Fibroblast of skin of right biceps (primary cell): ENCODE data around the gene TMEM45A.
"Not testable (repeated sequence)": the region's sequence is repeated elsewhere in the genome, so short reads cannot be mapped to it uniquely, and the experiment has no call there.

Source experiments
- DNase-seq: peaks from one replicate; pipeline ENCODE4 v3.0.0-alpha.2; 2013

TMEM45A gene

DNA sequence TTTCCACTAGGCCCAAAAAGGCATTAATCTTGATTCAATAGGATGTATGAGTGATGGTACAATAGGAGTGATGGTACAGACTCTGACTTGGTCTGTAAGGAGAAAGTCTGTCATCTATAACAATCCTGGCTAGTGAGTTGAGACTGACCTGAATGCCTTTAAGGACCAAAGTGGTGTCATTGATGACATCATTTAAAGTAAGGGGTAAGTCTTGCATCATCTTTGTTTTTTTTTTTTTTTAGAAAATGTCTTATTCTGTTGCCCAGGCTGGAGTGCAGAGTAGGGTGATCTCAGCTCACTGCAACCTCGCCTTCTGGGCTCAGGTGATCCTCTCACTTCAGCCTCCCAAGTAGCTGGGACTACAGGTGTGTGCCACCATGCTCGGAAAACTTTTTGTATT is 5.6 kb upstream of the TMEM45A start:
- no peak for DNase-seq

DNA sequence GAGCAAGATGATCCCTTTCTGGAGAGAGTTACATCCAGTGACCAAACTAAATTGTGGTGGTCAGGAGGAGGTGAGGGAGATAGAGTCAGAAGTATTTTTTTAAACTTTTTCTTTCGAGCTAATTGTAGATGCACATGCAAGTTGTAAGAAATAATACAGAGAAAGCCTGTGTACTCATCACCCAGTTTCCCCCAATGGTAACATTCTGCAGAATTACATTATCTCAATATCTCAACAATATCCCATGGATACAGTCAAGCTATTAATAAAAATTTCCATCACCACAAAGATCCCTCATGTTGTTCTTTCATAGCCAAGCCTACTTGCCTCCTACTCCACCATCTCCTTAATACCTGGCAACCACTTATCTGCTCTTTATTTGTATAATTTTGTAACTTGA is 3.3 kb upstream of the TMEM45A start:
- no peak for DNase-seq

DNA sequence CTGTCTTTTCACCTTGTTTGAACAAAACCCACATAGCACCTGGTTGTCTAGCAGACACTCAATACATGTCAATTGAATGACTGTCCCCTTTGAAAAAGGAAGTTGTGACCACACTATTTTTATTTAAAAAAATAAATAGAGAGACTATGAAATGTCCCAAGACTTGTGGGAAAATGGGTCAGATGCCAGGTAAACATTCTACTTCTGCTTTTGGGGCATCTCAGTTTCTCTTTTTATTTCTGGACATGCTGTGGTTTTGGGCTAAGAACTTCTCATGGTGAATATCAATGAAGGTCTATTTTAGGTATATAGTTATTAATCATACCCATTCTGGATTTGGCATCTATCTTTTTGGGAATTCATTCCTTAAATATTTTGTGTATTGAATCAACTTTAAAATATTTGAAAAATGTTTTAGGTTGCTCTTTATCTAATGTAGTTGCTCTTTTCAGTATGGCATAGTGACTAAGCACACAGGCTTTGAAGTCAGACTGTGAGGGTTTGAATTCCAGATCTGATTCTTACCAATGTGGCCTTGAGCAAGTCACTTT is 4.4 kb downstream of the TMEM45A start:
- DNase-seq: peak; percentile 91

DNA sequence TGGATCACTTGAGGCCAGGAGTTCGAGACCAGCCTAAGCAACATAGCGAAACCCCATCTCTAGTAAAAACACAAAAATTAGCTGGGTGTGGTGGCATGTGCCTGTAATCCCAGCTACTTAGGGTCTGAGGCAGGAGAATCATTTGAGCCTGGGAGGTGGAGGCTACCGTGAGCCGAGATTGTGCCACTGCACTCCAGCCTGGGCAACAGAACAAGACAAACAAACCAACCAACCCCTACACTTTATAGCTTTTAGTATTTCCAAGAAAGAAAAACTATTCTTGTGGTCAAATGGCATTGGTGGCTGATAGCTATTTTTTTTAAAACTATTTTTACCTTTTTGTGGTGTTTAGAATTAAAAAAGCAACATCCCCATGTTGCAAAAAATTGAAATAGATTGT is 7.2 kb downstream of the TMEM45A start:
- no peak for DNase-seq

DNA sequence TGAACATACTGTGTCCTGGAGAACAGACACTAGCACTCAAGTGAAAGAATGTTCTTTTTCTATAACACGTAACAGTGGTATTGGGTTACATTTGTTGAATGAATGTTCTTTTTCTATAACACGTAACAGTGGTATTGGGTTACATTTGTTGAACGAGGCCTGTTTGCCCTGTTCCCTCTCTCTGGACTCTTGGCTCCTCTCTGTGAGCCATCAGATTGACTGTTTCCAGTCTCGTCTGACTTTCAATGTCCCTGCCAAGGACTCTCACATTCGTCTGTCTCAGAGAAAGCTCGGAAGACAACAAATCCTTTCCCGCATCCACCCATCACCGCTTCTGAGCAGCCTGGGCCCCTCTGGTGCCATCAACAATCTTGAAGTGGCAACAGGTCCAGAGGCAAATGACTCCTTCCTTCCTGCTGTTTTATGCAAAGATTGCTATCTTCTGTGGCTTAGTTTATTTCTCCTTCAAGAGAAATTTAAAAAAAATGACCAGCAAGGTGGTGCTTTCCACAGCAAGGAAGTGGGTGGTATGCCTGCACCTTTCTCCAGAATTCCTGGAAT is 8.0 kb downstream of the TMEM45A start:
- no peak for DNase-seq

DNA sequence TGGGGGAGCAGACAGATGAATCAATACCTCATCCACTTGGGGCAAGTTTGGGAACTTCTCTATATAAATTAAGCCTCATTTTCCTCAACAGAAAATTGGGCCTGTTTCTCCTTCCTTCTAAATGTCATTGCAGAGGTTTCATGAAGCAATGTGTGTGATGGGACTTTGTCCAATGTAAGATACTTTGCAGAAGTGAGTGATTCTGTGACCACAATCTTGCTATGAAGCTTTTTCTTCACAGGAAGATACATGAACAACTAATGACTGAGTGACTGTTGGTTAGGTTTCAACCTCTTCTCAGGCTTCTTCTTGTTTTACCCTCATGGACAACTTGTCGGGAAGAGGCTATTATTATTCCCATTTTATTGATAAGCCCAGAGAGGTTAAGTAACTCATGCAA is 11.0 kb downstream of the TMEM45A start:
- DNase-seq: no peak

DNA sequence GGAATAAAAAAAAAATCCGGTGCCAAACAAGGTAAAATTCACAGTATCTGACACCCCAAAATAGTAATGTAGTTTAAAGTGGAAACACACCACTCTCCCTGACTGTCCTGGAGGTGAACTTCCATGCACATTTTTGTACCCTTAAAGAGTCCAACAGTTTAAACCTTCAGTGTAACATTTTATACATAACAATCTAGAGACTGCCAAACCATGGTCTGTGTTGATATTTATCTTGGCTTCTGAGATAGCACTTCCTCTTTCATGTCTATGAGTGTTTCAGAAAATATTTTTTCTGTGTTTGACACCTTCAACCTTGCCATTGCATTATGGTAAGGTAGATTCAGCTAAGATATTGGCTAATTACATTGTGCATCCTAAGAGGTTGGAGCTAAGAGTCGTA is 13.9 kb downstream of the TMEM45A start:
- peak; percentile 41 for DNase-seq

DNA sequence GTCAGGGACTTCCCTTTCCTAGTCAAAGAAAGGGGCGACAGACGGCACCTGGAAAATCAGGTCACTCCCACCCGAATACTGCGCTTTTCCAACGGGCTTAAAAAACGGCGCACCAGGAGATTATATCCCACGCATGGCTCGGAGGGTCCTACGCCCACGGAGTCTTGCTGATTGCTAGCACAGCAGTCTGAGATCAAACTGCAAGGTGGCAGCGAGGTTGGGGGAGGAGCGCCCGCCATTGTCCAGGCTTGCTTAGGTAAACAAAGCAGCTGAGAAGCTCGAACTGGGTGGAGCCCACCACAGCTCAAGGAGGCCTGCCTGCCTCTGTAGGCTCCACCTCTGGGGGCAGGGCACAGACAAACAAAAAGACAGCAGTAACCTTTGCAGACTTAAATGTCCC is 17.4 kb downstream of the TMEM45A start:
- DNase-seq: not testable (repeated sequence)

DNA sequence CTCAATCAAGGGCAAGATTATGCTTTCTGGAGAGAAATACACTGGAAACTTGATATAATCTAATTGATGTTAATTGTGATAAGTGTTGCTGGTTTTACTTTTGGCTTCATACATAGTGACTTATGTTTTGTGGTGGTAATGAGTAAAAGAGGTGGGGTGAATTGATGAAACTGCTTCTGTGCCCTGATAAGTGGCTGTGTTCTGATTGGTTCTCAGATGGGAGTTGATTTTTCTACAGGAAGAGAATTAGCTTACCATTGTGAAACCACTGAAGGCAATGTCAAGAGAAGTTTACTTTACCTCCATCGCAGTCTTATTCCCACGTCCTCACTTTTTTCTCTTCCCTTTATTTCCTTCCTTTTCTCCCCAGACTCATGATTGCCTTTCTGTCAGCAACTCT is 23.8 kb downstream of the TMEM45A start:
- peak; percentile 34 for DNase-seq

DNA sequence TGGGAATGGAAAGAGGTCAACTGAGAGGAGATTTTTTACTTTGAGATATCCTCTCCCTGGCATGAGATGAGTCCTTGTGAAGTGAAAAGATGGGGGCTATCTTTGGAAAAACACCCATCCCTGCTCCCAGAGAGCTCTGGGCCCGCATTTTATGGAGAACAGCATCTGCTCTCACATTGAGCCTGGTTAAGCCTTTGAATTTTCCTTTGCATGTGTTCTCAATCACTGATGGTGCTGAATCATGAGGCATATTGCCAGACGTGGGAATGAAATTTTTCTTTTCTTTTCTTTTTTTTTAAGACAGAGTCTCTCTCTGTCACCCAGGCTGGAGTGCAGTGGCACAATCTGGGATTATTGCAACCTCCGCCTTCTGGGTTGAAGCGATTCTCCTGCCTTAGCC is 24.4 kb downstream of the TMEM45A start:
- DNase-seq: peak; percentile 86

DNA sequence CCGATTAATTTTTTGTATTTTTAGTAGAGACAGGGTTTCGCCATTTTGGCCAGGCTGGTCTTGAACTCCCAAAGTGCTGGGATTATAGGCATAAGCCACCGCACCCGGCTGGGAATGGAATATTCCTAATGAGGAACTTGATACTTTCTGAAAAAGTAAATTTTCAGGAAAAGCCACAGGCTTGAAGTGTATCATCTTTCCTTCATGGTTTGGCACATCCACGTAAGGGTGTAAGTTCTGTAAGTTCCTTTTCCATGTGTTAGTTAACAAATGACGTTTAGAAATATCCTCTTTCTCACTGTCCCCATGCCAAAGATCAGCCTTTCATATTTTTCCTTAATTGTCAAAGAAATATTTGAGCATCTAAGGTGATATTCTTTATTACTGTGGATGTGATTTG is 24.9 kb downstream of the TMEM45A start:
- DNase-seq: no peak

DNA sequence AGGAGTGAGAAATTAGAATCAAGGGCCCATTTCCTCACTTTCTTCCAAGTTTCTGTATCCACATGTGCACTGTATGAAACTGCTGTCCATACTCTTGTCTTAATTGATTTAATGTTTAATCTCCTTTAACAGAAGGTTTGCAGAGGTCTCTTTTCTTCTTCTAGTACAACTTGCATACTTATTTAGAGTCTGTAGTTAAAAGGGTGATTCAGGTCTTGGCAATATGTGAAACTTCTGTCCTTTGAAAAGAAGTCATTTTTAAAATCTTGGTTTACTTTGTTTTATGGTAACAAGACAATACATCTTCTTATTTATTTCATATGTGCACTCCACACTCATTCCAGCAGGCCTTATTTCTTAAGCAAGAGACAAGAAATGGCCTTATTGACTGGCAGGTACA is 25.8 kb downstream of the TMEM45A start:
- no peak for DNase-seq

DNA sequence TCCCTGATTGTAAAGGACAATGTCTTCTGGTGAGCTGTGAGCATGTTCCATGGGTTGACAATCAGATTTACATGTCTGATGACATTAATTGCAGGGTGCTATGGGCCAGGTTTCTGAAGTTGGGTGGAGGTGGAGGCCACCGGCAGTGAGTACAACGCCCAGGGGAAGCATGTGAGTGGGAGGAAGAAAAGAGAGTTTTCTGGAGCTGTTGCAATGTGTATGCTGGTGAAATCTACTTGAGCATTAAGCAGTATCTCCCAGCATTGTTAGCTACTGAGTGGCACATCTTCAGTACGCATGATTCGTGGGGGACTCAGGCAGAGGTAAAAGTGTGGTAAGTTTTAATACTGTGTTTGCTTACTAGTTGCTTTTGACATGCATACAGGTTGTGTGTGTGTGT is 26.6 kb downstream of the TMEM45A start:
- no peak for DNase-seq

DNA sequence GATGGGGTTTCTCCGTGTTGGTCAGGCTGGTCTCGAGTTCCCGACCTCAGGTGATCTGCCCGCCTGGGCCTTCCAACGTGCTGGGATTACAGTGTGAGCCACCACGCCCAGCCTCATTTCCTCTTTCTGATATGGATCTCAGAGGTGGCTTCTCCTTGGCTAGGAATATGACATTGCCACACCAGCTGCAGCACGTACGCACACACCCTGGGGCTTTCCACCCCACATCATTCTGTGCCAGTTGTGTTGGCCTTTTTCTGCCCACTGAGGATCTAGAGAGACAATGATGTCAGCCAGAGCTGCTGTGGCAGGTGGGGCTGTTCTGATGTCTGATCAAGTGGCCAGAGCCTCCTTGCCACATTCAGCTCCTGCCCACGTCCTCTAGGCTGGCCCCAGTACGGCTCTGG is 29.0 kb downstream of the TMEM45A start:
- no peak for DNase-seq

DNA sequence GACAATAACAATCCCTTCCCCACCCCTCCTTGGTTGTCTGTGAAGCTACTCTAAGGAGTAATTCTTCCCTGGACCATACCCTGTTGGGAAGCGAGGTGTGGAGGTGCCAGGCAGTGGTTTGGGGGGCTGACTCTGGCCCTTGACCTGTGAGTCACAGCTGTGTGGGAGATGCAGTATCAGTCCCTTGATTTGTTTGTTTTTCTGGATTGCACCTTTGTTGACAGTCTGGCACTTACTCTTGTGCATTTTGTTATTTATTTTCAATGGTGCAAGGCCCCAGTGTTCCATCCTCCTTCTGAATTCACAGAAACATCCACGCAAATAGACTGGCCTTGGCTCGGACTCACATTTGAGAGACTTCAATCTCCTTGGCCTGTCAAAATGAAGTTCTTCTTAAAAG is 29.7 kb downstream of the TMEM45A start:
- no peak for DNase-seq

DNA sequence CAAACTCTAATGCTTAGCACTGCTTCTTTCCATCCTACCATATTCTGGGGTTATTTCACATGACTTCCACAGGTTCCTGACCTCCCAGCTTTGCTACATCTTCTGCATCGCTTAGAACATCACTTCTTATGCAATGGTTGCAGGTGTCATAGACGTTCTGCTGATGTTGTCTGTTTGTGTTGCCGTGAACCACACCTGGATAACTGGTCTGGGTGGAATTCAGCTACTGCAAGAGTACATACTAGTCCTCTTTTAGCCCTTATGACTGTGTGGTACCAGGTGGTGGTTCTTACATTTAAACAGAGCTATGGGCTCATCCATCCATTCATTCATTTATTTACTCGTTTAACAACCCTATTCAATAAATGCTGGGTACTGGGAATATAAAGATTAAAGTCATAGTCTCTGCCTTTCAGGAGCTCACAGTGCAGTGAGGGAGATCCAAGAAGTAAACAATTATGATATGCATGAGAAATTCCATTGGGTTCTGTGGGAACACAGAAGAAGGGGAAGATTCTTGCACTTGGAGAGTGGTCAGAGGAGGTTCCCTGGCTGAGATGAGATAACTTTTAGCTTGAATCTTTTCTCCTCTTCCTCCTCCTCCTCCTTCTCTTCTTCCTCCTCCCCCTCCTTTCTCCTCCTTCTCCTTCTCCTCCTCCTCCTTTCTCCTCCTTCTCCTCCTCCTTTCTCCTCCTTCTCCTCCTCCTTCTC is 30.8 kb downstream of the TMEM45A start:
- DNase-seq: no peak

DNA sequence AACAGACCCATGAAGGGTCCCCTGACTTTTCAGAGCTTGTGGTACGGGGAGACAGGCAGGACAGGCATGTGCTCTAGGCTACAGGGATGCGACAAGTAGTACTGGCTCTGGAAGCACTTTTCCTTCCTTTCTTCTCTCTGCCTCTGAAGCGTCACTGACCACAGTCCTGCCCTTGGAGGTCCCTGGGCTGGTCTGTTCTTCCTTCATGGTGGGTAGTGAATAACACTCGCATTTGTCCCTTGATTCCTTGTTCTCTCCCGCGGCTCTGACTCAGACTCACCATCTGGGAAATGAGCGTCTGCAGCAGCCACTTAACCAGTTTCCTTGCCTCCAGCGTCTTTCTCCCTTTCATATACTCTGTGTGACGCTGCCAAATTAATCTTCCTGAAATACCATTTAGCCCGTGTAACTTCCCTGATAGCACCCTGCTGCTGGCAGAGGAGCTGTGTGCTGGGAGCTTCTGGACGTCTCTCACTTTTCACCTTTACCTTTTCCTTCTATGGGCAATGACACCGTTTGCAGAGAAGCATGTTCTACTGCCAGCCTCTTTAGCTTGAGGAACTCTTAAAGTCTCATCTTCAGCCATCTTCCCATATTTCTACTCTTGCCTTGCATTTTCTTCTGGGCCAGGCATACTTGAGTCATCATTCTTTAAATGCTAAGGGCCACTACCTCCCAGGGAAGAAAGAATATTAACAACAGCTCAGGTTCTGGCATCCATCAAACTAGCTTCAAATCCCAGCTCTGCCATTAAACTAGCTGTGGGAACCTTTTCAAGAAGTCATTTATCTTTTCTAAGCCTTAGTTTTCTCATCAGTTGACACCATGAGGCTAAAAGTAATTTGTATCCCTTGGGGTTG is 33.6 kb downstream of the TMEM45A start:
- DNase-seq: peak; percentile 97

DNA sequence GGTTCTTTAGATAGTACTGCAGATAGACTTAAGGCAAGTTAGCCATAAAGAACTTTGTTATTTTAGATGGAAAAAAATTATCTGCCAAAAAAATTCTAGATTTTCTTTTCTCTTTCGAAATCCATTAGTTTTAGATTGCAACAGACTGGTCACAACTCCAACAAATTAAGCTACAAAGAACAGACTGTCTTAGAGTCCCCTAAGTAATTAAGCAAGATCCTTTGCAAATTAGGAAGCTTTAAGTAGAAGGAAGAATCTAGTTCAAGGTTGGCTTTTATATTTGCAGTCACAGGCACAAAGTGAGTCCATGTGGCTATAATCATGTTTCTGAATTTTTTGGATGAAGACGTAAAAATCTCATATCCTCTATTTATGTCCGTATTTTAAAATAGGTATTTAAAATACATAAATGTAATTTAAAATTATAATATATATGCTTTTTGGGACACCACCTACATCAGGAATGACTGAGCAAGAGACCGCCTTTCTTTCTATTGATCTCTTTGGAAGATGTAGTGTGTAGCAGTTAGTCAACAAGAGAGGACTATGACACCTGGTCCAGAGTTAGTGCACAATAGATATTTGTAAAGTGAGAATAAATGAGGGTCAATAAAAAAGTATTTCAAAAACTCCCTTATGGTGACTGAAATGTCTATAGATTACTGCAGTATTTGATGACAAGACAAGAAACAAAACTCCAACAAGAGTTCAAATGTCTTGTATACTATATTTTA is 34.4 kb downstream of the TMEM45A start:
- no peak for DNase-seq

DNA sequence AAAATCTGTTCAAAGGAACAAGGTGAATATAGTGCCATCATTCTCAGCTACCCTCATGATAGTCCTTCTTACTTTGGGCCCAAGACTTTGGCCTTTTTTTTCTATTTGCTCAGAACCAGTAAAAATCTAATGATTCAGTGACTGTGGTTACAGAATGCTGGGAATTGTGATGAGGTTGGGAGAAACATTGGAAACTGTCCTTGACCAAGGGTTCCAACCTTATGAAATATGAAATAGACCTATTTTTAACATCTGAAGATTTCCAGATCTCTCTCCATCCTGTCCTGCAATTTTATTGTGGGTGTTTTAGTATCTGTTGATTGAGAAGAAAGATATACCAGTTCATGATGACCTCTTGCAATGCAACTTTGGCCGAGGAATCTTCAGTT is 34.9 kb downstream of the TMEM45A start:
- DNase-seq: no peak

DNA sequence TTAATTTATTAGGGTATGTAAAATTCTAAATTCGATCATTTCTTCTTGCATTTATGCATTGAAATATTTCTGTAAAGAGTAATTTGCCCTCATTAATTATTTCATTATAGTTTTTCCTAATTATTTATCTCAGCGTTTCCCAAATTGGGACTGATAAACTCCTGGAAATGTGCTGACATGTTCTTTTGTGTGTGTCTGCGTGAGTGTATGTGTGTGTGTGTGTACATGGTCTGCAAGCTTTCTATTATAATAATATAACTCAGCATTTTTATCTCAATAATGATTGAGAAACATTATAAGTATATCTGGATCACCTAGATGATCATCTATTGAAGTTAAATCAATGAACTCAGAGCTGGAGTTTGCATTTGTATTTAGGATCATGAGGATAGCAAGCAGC is 38.7 kb downstream of the TMEM45A start:
- no peak for DNase-seq

DNA sequence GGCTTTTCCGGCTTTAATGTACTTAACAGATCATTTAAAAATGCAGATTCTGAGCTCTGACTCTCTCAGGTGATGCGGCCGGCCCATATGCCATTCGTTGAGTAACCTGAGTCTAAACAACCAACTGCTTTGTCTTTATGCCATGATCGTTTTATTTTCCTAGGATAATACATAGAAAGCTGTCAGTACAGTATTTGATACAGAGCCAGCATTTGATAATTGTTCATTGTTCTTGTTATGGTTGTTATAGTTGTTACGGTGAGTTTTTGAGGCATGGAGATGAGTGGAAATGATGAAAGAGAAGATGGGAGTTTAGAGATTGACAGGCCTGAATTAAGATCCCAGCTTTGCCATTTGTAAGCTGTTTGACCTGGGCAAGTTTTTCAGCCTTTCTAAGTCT is 40.0 kb downstream of the TMEM45A start:
- no peak for DNase-seq

DNA sequence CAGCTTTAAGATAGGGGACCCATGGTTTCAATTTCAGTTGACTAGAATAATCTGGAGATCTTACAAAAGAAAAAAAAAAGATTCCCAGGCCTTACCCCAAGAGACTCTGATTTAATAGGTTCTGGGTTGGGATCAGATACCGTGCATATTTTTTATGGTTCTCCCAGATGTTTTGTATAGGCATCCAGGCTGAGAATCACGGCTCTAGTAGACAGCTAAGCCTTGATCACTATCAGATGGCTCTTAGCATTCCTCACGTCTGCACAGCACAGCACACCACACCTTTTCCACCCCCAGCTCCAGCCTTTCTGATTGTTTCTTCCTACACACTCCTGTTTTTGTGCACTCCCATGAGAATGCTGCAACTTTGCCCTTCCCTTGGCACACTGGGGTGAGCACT is 40.8 kb downstream of the TMEM45A start:
- peak; percentile 83 for DNase-seq

DNA sequence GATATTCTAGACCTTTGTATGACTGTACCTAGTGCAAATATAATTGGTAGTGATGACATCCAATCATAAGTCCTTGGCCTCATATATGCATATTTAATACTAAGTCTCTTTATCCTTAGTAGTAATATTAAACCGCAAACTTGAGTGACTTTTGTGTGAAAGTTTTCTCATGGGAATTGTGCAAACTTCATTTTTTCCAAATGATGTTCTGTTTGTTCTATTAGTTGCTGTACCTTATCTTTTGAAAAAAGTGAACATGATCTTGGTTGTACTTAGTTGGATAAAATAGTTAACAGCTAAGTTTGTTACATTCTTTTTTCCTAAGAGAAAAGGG is 43.2 kb downstream of the TMEM45A start:
- DNase-seq: no peak
